Measurements from ENCODE around the gene IPO13. TPM values are rescaled to one million over a fixed set of nuclear protein-coding genes. Genes with fewer than 3 reads are reported as not detected.

IPO13 gene
- total RNA-seq, 1 donor from 2014 or later = 57.4 TPM

DNA sequence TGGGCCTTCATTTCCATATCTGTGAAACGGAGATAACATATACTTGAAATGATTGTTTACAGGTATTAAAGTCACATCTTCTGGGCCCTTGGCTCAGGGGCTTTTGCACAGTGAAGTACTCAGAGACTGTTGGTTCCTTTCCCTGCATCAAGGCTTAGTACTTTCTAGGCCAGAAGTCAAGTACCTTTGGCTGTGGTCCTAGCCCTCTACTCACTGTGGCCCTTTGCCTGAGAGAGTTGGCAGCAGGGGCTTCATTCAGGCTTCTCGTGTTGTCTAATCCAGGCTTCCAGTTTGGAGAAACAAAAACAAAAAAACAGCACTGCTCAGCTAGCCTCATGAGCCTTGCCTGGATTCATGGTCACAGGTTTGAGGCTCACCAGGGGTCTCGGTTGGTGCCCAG lies 14.9 kb downstream of the IPO13 start:
- no peaks in the 10 kb centered on the region for H3K9me3 ChIP-seq (replicated peaks)
- H3K4me3 ChIP-seq = no peak overlapping the region
- no peaks in the 10 kb centered on the region for H3K27me3 ChIP-seq (ENCODE audit: low read depth)
- DNase-seq = no peak
- TF ChIP-seq, protein P1, sequence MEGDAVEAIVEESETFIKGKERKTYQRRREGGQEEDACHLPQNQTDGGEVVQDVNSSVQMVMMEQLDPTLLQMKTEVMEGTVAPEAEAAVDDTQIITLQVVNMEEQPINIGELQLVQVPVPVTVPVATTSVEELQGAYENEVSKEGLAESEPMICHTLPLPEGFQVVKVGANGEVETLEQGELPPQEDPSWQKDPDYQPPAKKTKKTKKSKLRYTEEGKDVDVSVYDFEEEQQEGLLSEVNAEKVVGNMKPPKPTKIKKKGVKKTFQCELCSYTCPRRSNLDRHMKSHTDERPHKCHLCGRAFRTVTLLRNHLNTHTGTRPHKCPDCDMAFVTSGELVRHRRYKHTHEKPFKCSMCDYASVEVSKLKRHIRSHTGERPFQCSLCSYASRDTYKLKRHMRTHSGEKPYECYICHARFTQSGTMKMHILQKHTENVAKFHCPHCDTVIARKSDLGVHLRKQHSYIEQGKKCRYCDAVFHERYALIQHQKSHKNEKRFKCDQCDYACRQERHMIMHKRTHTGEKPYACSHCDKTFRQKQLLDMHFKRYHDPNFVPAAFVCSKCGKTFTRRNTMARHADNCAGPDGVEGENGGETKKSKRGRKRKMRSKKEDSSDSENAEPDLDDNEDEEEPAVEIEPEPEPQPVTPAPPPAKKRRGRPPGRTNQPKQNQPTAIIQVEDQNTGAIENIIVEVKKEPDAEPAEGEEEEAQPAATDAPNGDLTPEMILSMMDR (IDR thresholded peaks at IDR 0.05; ENCODE audit: borderline replicate concordance) = no peak
- intact Hi-C loops (cut with micrococcal nuclease) = no loop called here
- no peak overlapping the region for H3K27ac ChIP-seq (replicated peaks)
- peaks cover 17% of the 10 kb centered on the region for H3K4me1 ChIP-seq
- peaks cover 92% of the 10 kb centered on the region for H3K36me3 ChIP-seq

DNA sequence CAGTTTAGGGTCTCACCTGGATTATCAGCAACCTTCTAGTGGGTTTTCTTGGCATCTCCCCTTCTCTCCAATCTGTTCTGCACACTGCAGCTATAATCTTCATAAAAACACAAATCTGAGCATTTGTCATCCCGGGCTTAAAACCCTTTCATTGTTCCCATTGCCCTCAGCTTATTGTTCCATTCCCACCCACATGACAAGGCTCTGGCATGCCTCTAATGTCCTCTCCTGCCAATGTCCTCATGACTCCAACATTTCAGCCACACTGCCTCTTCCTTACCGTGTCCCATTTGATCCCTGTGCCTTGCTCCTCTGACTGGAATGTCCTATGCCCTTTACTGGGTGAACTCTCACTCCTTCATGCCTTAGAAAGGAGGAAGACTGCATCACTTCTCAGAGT lies 15.6 kb downstream of the IPO13 start:
- peaks cover 92% of the 10 kb centered on the region for H3K36me3 ChIP-seq
- intact Hi-C loops (cut with micrococcal nuclease) = no loop called here
- DNase-seq = no peak
- no peaks in the 10 kb centered on the region for H3K9me3 ChIP-seq (replicated peaks)
- no peak overlapping the region for H3K27ac ChIP-seq (replicated peaks)
- TF ChIP-seq, protein P1 (IDR thresholded peaks at IDR 0.05; ENCODE audit: borderline replicate concordance) = no peak
- H3K27me3 ChIP-seq (ENCODE audit: low read depth) = no peaks in the 10 kb centered on the region
- H3K4me3 ChIP-seq = no peak overlapping the region
- peaks cover 17% of the 10 kb centered on the region for H3K4me1 ChIP-seq

DNA sequence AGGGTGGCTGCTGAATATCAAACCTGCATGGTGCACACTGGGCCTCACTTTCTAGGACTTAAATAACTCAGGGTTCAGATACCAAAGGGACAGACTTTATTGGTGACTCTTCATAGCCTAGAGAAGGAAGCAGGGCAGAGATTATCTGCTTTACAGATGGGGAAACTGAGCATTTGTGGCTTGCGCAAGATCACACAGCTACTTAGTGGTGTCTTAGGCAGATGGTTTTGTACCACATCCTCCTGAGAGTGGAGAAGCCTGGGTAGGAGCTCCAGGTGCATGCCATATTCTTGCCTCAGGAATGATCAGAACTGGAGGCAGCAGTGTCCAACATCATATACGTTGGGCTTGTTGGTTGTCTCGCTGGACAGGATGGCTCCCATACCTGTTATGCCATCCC lies 16.3 kb downstream of the IPO13 start:
- DNase-seq = no peak
- TF ChIP-seq, protein P1 (IDR thresholded peaks at IDR 0.05; ENCODE audit: borderline replicate concordance) = no peak
- Histone ChIP-seq H3K4me1 (peaks cover 17% of the 10 kb centered on the region), H3K36me3 (peaks cover 90% of the 10 kb centered on the region), H3K4me3 (no peak overlapping the region), H3K9me3 (replicated peaks) (no peaks in the 10 kb centered on the region), H3K27ac (replicated peaks) (no peak overlapping the region), H3K27me3 (ENCODE audit: low read depth) (no peaks in the 10 kb centered on the region)
- intact Hi-C loops (cut with micrococcal nuclease) = no loop called here

DNA sequence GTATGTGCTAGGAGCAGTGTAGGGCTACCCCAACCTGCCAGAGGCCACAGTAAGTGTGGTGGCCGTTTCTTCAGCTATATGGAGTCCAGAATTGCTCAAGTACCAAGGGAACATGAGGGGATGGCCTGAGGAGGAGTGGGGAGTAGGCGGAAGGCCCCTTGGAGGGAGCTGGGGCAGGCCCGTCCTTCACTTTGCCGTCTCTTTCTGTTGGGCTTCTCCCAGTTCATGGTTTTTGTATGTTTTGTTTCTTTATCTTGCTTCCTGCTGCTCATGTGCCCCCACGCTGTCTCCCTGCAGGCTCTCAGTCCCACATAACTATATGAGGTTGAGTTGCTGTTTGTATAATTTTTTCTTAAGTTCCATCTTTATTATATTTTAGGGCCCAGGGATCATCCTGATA lies 17.1 kb downstream of the IPO13 start:
- intact Hi-C loops (cut with micrococcal nuclease) = no loop called here
- TF ChIP-seq, protein P1 (IDR thresholded peaks at IDR 0.05; ENCODE audit: borderline replicate concordance) = no peak
- H3K36me3 ChIP-seq = peaks cover 82% of the 10 kb centered on the region
- peaks cover 17% of the 10 kb centered on the region for H3K4me1 ChIP-seq
- no peak overlapping the region for H3K4me3 ChIP-seq
- H3K27me3 ChIP-seq (ENCODE audit: low read depth) = no peaks in the 10 kb centered on the region
- H3K9me3 ChIP-seq (replicated peaks) = no peaks in the 10 kb centered on the region
- H3K27ac ChIP-seq (replicated peaks) = no peak overlapping the region
- DNase-seq = no peak

DNA sequence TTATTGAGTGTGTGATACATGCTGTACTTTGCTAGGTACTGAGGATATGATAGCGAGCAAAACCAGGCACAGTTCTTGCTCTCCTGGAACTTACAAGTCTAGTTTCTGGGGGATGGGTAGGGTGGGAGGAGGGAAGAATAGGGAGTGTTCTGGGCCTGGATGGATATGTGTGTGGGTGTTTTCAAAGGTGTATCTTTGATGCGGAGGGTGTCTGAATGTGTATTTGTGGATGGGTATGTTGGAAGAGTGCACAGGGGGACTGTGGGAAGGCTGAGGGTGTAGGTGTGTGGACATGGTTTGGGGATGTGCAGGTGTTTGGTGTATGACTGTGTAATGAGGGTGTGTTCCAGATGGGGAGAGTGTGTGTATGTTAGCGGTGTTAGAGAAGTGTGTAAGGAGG lies 18.6 kb downstream of the IPO13 start:
- DNase-seq = no peak
- H3K9me3 ChIP-seq (replicated peaks) = no peaks in the 10 kb centered on the region
- no peaks in the 10 kb centered on the region for H3K27me3 ChIP-seq (ENCODE audit: low read depth)
- no peak overlapping the region for H3K27ac ChIP-seq (replicated peaks)
- no peak overlapping the region for H3K4me3 ChIP-seq
- peaks cover 67% of the 10 kb centered on the region for H3K36me3 ChIP-seq
- TF ChIP-seq, protein P1 (IDR thresholded peaks at IDR 0.05; ENCODE audit: borderline replicate concordance) = no peak
- peaks cover 26% of the 10 kb centered on the region for H3K4me1 ChIP-seq
- intact Hi-C loops (cut with micrococcal nuclease) = no loop called here
